ENCODE measurements around the gene PRKG1.

The PRKG1 gene

DNA sequence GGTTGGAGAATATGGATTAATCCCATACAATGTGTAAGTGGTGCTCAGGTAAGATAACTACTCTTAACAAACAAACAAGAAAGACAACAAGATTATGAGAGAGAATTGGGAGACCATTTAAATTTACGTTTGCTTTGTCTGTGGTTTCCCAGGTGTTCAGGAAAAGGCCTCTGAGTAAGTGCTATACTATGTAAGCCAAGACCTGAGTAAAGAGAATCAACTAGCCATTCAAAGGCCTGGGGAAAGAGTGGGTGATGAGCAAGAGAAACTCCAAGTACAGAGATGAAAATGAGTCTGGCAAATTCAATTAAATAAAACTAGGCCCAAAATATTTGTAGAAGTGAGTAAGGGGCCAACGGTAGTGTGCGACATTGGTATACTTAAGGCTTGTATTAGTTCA lies 615.2 kb downstream of the PRKG1 start:
- no peaks in the 10 kb centered on the region for H3K4me1 ChIP-seq (ENCODE audit: insufficient read depth, low read length)
- H3K4me3 ChIP-seq (ENCODE audit: low read depth in 1 of 2, low read length in 2 of 2) = no peak overlapping the region
- no peak overlapping the region for H3K27ac ChIP-seq (ENCODE audit: low read length)
- H4K20me1 ChIP-seq (ENCODE audit: insufficient read depth, low read length) = no peaks in the 10 kb centered on the region
- DNase-seq = no peak
- H3K79me2 ChIP-seq (ENCODE audit: insufficient read depth, low read length) = no peaks in the 10 kb centered on the region
- no peak overlapping the region for H2AFZ ChIP-seq (ENCODE audit: low read depth, low read length)
- TF ChIP-seq EZH2 (IDR thresholded peaks at IDR 0.05; ENCODE audit: borderline replicate concordance, low read depth, low read length, severe bottlenecking) = no peak
- no peaks in the 10 kb centered on the region for H3K9me3 ChIP-seq (ENCODE audit: insufficient read depth, low read length, severe bottlenecking)
- no peak for ATAC-seq (ENCODE audit: insufficient read depth, low read depth)
- H3K27me3 ChIP-seq (ENCODE audit: insufficient read depth, low read length, poor library complexity) = no peaks in the 10 kb centered on the region
- H3K4me2 ChIP-seq (ENCODE audit: insufficient read depth, low read length) = no peak overlapping the region
- H3K36me3 ChIP-seq (ENCODE audit: insufficient read depth, low read length) = no peaks in the 10 kb centered on the region
- H3K9ac ChIP-seq (ENCODE audit: low read depth, low read length) = no peak overlapping the region

DNA sequence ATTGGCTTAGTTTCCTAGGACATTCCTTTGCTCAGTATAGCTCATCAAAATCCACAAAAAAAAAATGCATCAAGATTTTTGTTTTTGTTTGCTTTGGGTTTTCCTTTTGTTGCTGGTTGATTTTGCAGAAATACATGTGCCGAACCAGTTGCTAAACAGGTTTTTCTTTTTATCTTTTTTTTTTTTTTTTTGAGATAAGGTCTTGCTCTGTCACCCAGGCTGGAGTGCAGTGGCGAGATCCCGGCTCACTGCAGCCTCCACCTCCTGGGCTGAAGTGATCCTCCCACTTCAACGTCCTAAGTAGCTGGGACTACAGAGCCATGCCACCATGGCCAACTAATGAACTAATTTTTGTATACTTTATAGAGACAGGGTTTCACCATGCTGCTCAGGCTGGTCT lies 616.8 kb downstream of the PRKG1 start:
- H3K79me2 ChIP-seq (ENCODE audit: insufficient read depth, low read length) = peaks cover under 1% of the 10 kb centered on the region; the same call in 1 of the 2 replicates
- no peak overlapping the region for H3K27ac ChIP-seq (ENCODE audit: low read length)
- H3K9ac ChIP-seq (ENCODE audit: low read depth, low read length) = no peak overlapping the region
- peaks cover 5% of the 10 kb centered on the region; the same call in 1 of the 2 replicates for H4K20me1 ChIP-seq (ENCODE audit: insufficient read depth, low read length)
- H3K36me3 ChIP-seq (ENCODE audit: insufficient read depth, low read length) = 0 out of 2 replicates have a peak, but pooled peaks cover under 1% of the 10 kb centered on the region
- H2AFZ ChIP-seq (ENCODE audit: low read depth, low read length) = no peak overlapping the region
- no peak overlapping the region for H3K4me3 ChIP-seq (ENCODE audit: low read depth in 1 of 2, low read length in 2 of 2)
- H3K27me3 ChIP-seq (ENCODE audit: insufficient read depth, low read length, poor library complexity) = no peaks in the 10 kb centered on the region
- no peak overlapping the region for H3K4me2 ChIP-seq (ENCODE audit: insufficient read depth, low read length)
- no peak for ATAC-seq (ENCODE audit: insufficient read depth, low read depth)
- H3K4me1 ChIP-seq (ENCODE audit: insufficient read depth, low read length) = 0 out of 2 replicates have a peak, but pooled peaks cover under 1% of the 10 kb centered on the region
- TF ChIP-seq EZH2 (IDR thresholded peaks at IDR 0.05; ENCODE audit: borderline replicate concordance, low read depth, low read length, severe bottlenecking) (no peak), CTCF (IDR thresholded peaks at IDR 0.05; ENCODE audit: borderline replicate concordance, extremely low read depth, low read length, poor library complexity, severe bottlenecking) (no peak)
- no peaks in the 10 kb centered on the region for H3K9me3 ChIP-seq (ENCODE audit: insufficient read depth, low read length, severe bottlenecking)
- DNase-seq = no peak

DNA sequence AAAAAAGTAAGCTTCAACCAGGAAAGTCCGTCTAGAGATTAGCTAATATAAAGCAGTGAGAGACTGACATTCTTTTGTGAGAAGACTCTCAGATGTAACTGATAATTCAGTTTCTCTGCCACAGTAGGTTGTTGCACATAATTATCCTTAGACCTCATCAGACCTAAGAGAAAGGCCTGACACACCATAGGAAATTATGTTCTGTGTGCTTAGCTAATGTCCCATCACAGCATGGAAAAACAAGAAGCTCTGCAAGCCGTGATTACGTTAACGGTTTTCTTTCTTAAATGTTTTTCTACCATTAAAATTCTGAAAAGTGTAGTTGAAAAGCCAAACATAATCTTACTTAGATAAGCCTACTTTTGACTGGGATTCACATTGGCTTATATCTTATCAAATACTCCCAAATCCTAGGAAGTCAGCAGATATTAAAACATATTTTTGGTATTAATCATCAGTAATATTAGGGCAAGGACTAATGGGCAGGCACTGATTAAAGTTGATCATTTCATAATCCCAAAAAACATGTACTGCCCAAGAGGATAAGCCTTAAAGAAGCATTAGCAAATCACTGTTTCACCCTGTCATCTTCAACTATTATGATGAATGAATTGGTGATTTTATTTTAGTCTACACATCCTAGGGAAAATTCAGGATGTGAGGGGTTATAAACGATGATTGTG lies 619.9 kb downstream of the PRKG1 start:
- ATAC-seq (ENCODE audit: insufficient read depth, low read depth) = no peak
- no peaks in the 10 kb centered on the region for H3K9me3 ChIP-seq (ENCODE audit: insufficient read depth, low read length, severe bottlenecking)
- no peaks in the 10 kb centered on the region for H3K27me3 ChIP-seq (ENCODE audit: insufficient read depth, low read length, poor library complexity)
- H3K4me2 ChIP-seq (ENCODE audit: insufficient read depth, low read length) = no peak overlapping the region
- peaks cover 26% of the 10 kb centered on the region for H3K4me1 ChIP-seq (ENCODE audit: insufficient read depth, low read length)
- TF ChIP-seq CTCF (IDR thresholded peaks at IDR 0.05; ENCODE audit: borderline replicate concordance, extremely low read depth, low read length, poor library complexity, severe bottlenecking) = no peak
- H3K27ac ChIP-seq (ENCODE audit: low read length) = no peak overlapping the region
- no peak overlapping the region for H2AFZ ChIP-seq (ENCODE audit: low read depth, low read length)
- peaks cover 30% of the 10 kb centered on the region for H3K79me2 ChIP-seq (ENCODE audit: insufficient read depth, low read length)
- H3K36me3 ChIP-seq (ENCODE audit: insufficient read depth, low read length) = peaks cover 26% of the 10 kb centered on the region
- H3K9ac ChIP-seq (ENCODE audit: low read depth, low read length) = no peak overlapping the region
- no peak overlapping the region for H3K4me3 ChIP-seq (ENCODE audit: low read depth in 1 of 2, low read length in 2 of 2)
- H4K20me1 ChIP-seq (ENCODE audit: insufficient read depth, low read length) = peaks cover 28% of the 10 kb centered on the region
- DNase-seq = no peak

DNA sequence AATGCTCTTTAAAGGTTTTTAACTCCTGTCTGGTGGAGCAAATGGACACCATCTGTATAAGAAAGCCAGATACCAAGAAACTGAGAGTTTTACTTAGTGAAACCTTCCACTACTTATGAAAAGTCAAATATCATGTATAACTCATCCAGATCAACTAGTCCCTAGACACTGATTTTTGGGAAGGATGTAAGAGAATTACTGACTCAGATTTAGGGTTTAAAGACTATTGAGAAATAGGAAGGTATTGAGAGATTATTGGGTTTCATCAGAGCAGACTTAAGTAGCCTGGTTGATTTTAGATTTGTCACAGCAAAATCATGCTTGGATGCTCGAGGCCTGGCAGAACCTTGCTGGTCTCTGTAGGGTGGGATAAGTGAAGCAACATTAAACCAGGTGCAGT lies 622.0 kb downstream of the PRKG1 start:
- peaks cover 3% of the 10 kb centered on the region for H3K9me3 ChIP-seq (ENCODE audit: insufficient read depth, low read length, severe bottlenecking)
- TF ChIP-seq CTCF (IDR thresholded peaks at IDR 0.05; ENCODE audit: borderline replicate concordance, extremely low read depth, low read length, poor library complexity, severe bottlenecking) = no peak
- no peak for TF ChIP-seq EZH2 (IDR thresholded peaks at IDR 0.05; ENCODE audit: borderline replicate concordance, low read depth, low read length, severe bottlenecking)
- H3K79me2 ChIP-seq (ENCODE audit: insufficient read depth, low read length) = peaks cover 34% of the 10 kb centered on the region
- no peak for DNase-seq
- no peaks in the 10 kb centered on the region for H3K27me3 ChIP-seq (ENCODE audit: insufficient read depth, low read length, poor library complexity)
- H3K4me3 ChIP-seq (ENCODE audit: low read depth in 1 of 2, low read length in 2 of 2) = no peak overlapping the region
- peak overlapping the region; percentile 88; the same call in 1 of the 2 replicates for H3K4me2 ChIP-seq (ENCODE audit: insufficient read depth, low read length)
- H2AFZ ChIP-seq (ENCODE audit: low read depth, low read length) = no peak overlapping the region
- peaks cover 26% of the 10 kb centered on the region for H3K36me3 ChIP-seq (ENCODE audit: insufficient read depth, low read length)
- H3K27ac ChIP-seq (ENCODE audit: low read length) = no peak overlapping the region
- peaks cover 34% of the 10 kb centered on the region for H3K4me1 ChIP-seq (ENCODE audit: insufficient read depth, low read length)
- no peak overlapping the region for H3K9ac ChIP-seq (ENCODE audit: low read depth, low read length)
- peaks cover 28% of the 10 kb centered on the region for H4K20me1 ChIP-seq (ENCODE audit: insufficient read depth, low read length)
- ATAC-seq (ENCODE audit: insufficient read depth, low read depth) = no peak
